Measurements from ENCODE around the gene XRRA1. TPM values are rescaled to one million over a fixed set of nuclear protein-coding genes. Genes with fewer than 3 reads are reported as not detected.
A peak's percentile ranks its signal among the peaks of the same experiment; 100 is the strongest.

XRRA1 gene
- total RNA-seq, 2 donors from 2014 or later: 7.2 to 9.0 TPM

DNA sequence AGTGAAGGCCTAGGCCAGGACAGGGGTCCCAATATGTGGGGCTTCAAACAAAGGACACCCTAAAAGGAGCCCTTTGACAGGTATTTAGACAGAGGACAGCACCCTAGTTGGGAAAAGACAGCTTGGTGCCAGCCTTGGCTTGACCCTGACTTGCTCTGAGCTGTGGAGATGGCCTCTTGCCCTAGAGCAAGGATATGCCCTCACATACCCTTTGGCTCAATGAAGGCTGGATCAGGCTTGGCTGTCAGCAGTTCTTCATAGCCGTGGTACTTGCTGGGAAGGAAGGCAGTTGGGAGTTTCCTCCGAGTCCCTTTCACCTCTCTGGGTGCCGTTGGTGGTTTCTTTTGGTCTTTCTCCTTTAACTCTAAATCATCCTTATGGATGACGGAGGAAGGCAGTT is 104.0 kb downstream of the XRRA1 start:
- Mint-ChIP-seq H3K36me3 (ENCODE audit: low read depth) (peaks cover 35% of the 10 kb centered on the region), H3K9me3 (no peaks in the 10 kb centered on the region), H3K27ac (no peak overlapping the region), H3K27me3 (ENCODE audit: insufficient read depth) (no peaks in the 10 kb centered on the region), H3K4me3 (no peak overlapping the region), H3K4me1 (peaks cover 13% of the 10 kb centered on the region)
- TF ChIP-seq, protein P1, sequence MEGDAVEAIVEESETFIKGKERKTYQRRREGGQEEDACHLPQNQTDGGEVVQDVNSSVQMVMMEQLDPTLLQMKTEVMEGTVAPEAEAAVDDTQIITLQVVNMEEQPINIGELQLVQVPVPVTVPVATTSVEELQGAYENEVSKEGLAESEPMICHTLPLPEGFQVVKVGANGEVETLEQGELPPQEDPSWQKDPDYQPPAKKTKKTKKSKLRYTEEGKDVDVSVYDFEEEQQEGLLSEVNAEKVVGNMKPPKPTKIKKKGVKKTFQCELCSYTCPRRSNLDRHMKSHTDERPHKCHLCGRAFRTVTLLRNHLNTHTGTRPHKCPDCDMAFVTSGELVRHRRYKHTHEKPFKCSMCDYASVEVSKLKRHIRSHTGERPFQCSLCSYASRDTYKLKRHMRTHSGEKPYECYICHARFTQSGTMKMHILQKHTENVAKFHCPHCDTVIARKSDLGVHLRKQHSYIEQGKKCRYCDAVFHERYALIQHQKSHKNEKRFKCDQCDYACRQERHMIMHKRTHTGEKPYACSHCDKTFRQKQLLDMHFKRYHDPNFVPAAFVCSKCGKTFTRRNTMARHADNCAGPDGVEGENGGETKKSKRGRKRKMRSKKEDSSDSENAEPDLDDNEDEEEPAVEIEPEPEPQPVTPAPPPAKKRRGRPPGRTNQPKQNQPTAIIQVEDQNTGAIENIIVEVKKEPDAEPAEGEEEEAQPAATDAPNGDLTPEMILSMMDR (conservative IDR thresholded peaks at IDR 0.05): no peak
- Histone ChIP-seq H3K9ac (ENCODE audit: extremely low read depth, low read length, poor library complexity, severe bottlenecking) (no peak overlapping the region), H3K27ac (ENCODE audit: low read depth, low read length) (no peak overlapping the region), H3K4me3 (ENCODE audit: low read length) (no peak overlapping the region), H3K36me3 (ENCODE audit: control insufficient read depth, insufficient read depth, low read length) (peaks cover 69% of the 10 kb centered on the region), H3K9me3 (ENCODE audit: control insufficient read depth, low read length) (no peaks in the 10 kb centered on the region), H3K4me1 (ENCODE audit: control insufficient read depth, insufficient read depth, low read length) (no peaks in the 10 kb centered on the region), H3K27me3 (ENCODE audit: control insufficient read depth, insufficient read depth, low read length, poor library complexity, severe bottlenecking) (no peaks in the 10 kb centered on the region)
- WGBS, 2 experiments (ENCODE audit: insufficient coverage in 1 of 2, insufficient read length in 1 of 2): 93 to 100% methylated on average over 2 to 4 of the region's 4 CpGs
- DNase-seq: no peak

DNA sequence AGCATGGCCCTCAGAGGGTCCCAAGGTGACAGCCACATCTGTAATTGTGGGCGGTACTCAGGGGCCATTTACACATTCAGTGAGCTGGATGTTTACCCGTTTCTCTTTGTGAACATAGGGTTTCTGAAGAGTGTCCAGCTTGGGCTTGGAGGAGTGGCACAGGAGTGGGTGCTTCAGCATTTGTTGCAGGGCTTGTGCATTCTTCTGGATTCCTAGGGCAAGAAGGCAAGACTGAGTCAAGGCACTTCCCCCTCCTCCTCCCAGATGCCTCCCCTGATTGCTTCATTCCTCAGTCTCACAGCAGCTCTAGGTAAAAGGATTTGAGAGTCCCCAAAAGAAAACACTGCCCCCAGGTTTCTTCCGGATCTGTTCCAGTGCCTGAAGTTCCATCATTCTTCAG is 104.8 kb downstream of the XRRA1 start:
- H3K4me3 ChIP-seq (ENCODE audit: low read length): no peak overlapping the region
- no peak overlapping the region for H3K4me3 Mint-ChIP-seq
- H3K27ac Mint-ChIP-seq: peak overlapping the region; percentile 45
- H3K36me3 ChIP-seq (ENCODE audit: control insufficient read depth, insufficient read depth, low read length): peaks cover 68% of the 10 kb centered on the region
- 100% methylated on average over 1 to 3 of the region's 3 CpGs for whole genome bisulfite sequencing, 2 experiments (ENCODE audit: insufficient coverage in 1 of 2, insufficient read length in 1 of 2)
- H3K27ac ChIP-seq (ENCODE audit: low read depth, low read length): no peak overlapping the region
- H3K27me3 Mint-ChIP-seq (ENCODE audit: insufficient read depth): no peaks in the 10 kb centered on the region
- no peaks in the 10 kb centered on the region for H3K9me3 ChIP-seq (ENCODE audit: control insufficient read depth, low read length)
- no peaks in the 10 kb centered on the region for H3K4me1 ChIP-seq (ENCODE audit: control insufficient read depth, insufficient read depth, low read length)
- no peak overlapping the region for H3K9ac ChIP-seq (ENCODE audit: extremely low read depth, low read length, poor library complexity, severe bottlenecking)
- DNase-seq: no peak
- no peaks in the 10 kb centered on the region for H3K27me3 ChIP-seq (ENCODE audit: control insufficient read depth, insufficient read depth, low read length, poor library complexity, severe bottlenecking)
- H3K9me3 Mint-ChIP-seq: no peaks in the 10 kb centered on the region
- peaks cover 35% of the 10 kb centered on the region for H3K36me3 Mint-ChIP-seq (ENCODE audit: low read depth)
- H3K4me1 Mint-ChIP-seq: peaks cover 13% of the 10 kb centered on the region
- TF ChIP-seq, protein P1 (conservative IDR thresholded peaks at IDR 0.05): no peak

DNA sequence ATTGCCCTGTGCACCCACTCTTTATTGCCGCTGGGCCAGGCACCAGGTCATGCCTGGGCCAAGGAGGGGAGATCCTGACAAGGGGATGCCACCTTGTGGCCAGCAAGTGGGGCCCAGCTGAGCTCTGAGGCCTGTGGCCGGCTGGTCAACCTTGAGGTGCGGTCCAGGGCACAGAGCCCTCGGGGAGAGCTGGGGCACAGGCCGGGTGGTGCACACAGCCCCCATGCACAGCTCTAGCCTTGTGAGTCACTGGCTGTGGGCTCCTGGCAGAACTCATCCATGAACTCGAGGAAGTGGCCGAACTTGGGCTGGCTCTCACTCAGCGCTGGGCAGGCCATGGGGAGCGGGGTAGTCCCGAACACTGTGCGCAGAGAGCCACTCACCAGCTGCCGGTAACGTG is 105.9 kb downstream of the XRRA1 start:
- WGBS, 2 experiments (ENCODE audit: insufficient coverage in 1 of 2, insufficient read length in 1 of 2): 95 to 96% methylated on average over 9 to 13 of the region's 13 CpGs
- no peaks in the 10 kb centered on the region for H3K9me3 Mint-ChIP-seq
- Histone ChIP-seq H3K4me3 (ENCODE audit: low read length) (no peak overlapping the region), H3K4me1 (ENCODE audit: control insufficient read depth, insufficient read depth, low read length) (no peaks in the 10 kb centered on the region), H3K27me3 (ENCODE audit: control insufficient read depth, insufficient read depth, low read length, poor library complexity, severe bottlenecking) (no peaks in the 10 kb centered on the region), H3K9ac (ENCODE audit: extremely low read depth, low read length, poor library complexity, severe bottlenecking) (no peak overlapping the region), H3K36me3 (ENCODE audit: control insufficient read depth, insufficient read depth, low read length) (peaks cover 75% of the 10 kb centered on the region), H3K9me3 (ENCODE audit: control insufficient read depth, low read length) (no peaks in the 10 kb centered on the region), H3K27ac (ENCODE audit: low read depth, low read length) (no peak overlapping the region)
- DNase-seq: peak; percentile 66
- peaks cover 33% of the 10 kb centered on the region for H3K36me3 Mint-ChIP-seq (ENCODE audit: low read depth)
- TF ChIP-seq, protein P1 (conservative IDR thresholded peaks at IDR 0.05): peak; percentile 63
- no peak overlapping the region for H3K27ac Mint-ChIP-seq
- H3K27me3 Mint-ChIP-seq (ENCODE audit: insufficient read depth): no peaks in the 10 kb centered on the region
- H3K4me3 Mint-ChIP-seq: no peak overlapping the region
- peaks cover 13% of the 10 kb centered on the region for H3K4me1 Mint-ChIP-seq
